Glutamatergic neuron (in vitro differentiated cells): ENCODE measurements around the gene GUCA2A. TPM values are rescaled to one million over a fixed set of nuclear protein-coding genes. Genes with fewer than 3 reads are reported as not detected.
A peak's percentile ranks its signal among the peaks of the same experiment; 100 is the strongest.

ENCODE experiments used
- DNase-seq: peaks from one replicate; pipeline ENCODE4 v3.0.0; 2022
- H3K27ac Mint-ChIP-seq: one replicate; pipeline ENCODE4 v1.8.0; 2020; ENCODE audit warnings: mild to moderate bottlenecking, mixed read lengths, inconsistent platforms; ENCODE audit not compliant: unreplicated experiment
- H3K27me3 Mint-ChIP-seq: one replicate; pipeline ENCODE4 v1.8.0; 2020; ENCODE audit warnings: mild to moderate bottlenecking, moderate library complexity, mixed read lengths, inconsistent platforms; ENCODE audit not compliant: unreplicated experiment
- H3K36me3 Mint-ChIP-seq: one replicate; pipeline ENCODE4 v1.8.0; 2020; ENCODE audit warnings: mild to moderate bottlenecking, mixed read lengths, inconsistent platforms; ENCODE audit not compliant: unreplicated experiment
- H3K4me1 Mint-ChIP-seq: one replicate; pipeline ENCODE4 v1.8.0; 2020; ENCODE audit warnings: mild to moderate bottlenecking, low read depth, mixed read lengths, inconsistent platforms; ENCODE audit not compliant: unreplicated experiment
- H3K4me3 Mint-ChIP-seq: one replicate; pipeline ENCODE4 v1.8.0; 2020; ENCODE audit warnings: mild to moderate bottlenecking, mixed read lengths, inconsistent platforms; ENCODE audit not compliant: unreplicated experiment
- H3K9me3 Mint-ChIP-seq: one replicate; pipeline ENCODE4 v1.8.0; 2020; ENCODE audit warnings: mild to moderate bottlenecking, moderate library complexity, mixed read lengths, inconsistent platforms; ENCODE audit not compliant: unreplicated experiment
- total RNA-seq: library from RNA; stranded (reverse); fragmentation: NEBNext Ultra II Directional; extraction: Animal tissue kit (Norgen Biotek cat#: 25700); gene quantifications from one replicate; pipeline ENCODE4 v1.2.1, GENCODE V29; 2021; ENCODE audit not compliant: unreplicated experiment
- TF ChIP-seq, protein P1 (sequence below): fragments of 200-600 bp; sonication (generic); IDR thresholded peaks from one replicate; pipeline ENCODE4 v1.5.0; 2021; ENCODE audit not compliant: partially characterized antibody, unreplicated experiment

Gene GUCA2A
- total RNA-seq, 1 donor from 2014 or later = not detected

DNA sequence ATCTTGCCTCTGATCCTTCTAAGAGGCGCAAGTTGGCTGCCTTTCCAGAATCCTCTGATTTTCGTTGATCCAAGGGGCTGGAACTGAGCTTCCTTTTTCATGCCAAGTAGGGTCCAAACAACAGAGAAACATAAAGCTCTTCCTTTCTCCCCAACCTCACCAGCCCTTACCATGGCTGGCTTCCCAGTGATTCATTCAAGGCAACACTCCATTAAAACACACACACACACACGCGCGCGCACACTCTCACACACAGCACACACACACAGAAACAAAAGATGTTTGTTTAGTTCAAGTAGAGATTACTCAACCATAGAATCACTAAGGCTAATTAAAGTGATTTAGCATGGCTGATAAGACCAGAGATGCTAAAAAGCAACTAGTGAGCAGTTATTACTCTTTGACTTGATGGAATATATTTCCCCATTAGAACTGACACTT lies 13.0 kb upstream of the GUCA2A start:
- Mint-ChIP-seq H3K4me1 (no peaks in the 10 kb centered on the region), H3K27ac (no peak overlapping the region), H3K27me3 (no peaks in the 10 kb centered on the region), H3K36me3 (no peaks in the 10 kb centered on the region), H3K9me3 (no peaks in the 10 kb centered on the region), H3K4me3 (no peak overlapping the region)
- DNase-seq = no peak
- TF ChIP-seq, protein P1, sequence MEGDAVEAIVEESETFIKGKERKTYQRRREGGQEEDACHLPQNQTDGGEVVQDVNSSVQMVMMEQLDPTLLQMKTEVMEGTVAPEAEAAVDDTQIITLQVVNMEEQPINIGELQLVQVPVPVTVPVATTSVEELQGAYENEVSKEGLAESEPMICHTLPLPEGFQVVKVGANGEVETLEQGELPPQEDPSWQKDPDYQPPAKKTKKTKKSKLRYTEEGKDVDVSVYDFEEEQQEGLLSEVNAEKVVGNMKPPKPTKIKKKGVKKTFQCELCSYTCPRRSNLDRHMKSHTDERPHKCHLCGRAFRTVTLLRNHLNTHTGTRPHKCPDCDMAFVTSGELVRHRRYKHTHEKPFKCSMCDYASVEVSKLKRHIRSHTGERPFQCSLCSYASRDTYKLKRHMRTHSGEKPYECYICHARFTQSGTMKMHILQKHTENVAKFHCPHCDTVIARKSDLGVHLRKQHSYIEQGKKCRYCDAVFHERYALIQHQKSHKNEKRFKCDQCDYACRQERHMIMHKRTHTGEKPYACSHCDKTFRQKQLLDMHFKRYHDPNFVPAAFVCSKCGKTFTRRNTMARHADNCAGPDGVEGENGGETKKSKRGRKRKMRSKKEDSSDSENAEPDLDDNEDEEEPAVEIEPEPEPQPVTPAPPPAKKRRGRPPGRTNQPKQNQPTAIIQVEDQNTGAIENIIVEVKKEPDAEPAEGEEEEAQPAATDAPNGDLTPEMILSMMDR = no peak

DNA sequence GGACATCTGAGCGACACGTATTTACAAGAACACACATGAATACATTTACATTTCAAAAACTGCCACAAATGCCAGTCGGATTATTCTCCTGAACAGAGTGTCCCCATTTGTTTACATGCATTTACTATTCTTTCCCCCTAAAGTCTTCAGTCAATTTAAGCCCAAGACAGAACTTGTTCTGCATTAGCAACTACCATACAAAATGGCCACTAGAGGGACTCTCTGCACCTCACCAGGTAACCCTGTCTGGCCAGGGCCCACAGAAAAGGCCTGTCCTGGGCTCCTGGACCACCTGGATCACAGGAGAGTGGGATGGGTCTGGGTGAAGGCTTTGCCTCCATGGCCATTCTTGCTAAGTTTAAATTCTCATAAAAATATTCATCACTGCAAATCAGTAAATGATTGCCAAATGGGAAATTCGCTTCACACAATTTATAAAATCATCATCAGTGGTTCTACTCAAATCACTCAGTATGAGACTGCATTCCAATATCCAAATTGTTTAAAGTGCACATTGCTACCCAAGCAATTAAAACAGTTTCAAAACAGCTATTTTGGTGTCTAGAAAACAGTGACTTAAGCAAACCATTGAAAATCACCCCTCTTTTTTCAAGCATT lies 12.5 kb upstream of the GUCA2A start:
- TF ChIP-seq, protein P1 = peak; percentile 89
- no peak for DNase-seq
- peaks cover 3% of the 10 kb centered on the region for H3K9me3 Mint-ChIP-seq
- peaks cover 3% of the 10 kb centered on the region for H3K27me3 Mint-ChIP-seq
- H3K4me1 Mint-ChIP-seq = peaks cover 4% of the 10 kb centered on the region
- H3K27ac Mint-ChIP-seq = no peak overlapping the region
- no peaks in the 10 kb centered on the region for H3K36me3 Mint-ChIP-seq
- H3K4me3 Mint-ChIP-seq = no peak overlapping the region

DNA sequence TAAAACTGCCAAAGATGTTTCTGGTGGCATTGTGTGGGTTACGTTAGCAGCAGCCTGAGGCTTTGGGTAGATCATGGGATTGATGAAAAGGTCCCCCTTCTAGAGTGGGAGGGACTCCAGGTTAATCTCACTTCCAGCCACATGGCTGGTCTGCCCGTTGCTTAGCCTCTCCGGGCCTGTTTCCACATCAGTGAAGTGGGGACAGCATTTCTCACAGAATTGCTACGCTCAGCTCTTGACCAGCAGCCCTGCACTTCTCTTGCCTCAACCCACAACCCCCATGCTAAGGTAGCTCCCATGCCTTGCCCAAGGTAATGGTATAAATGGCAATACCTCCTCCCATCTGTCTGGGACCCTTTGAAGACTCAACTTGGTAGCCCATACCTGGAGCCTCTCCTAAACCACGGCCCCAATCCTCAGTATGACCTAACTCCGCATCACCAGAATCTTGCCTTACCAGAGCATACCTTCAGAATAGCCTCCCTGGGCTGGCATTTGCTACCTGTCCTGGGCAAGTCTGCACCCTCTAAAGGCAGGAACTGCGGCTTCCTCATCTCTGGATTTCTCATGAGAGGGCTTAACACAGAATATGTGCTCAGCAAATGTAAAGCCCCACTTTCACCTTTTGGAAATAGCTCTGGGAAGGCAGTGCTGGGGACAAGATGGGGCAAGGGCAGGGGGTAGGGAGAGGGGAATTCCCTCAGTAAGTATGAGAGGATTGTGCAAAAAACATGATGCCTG lies 10.9 kb upstream of the GUCA2A start:
- H3K36me3 Mint-ChIP-seq = no peaks in the 10 kb centered on the region
- TF ChIP-seq, protein P1 = no peak
- H3K4me3 Mint-ChIP-seq = no peak overlapping the region
- no peak for DNase-seq
- H3K27me3 Mint-ChIP-seq = peaks cover 5% of the 10 kb centered on the region
- H3K9me3 Mint-ChIP-seq = peaks cover 3% of the 10 kb centered on the region
- H3K27ac Mint-ChIP-seq = no peak overlapping the region
- H3K4me1 Mint-ChIP-seq = peaks cover 10% of the 10 kb centered on the region

DNA sequence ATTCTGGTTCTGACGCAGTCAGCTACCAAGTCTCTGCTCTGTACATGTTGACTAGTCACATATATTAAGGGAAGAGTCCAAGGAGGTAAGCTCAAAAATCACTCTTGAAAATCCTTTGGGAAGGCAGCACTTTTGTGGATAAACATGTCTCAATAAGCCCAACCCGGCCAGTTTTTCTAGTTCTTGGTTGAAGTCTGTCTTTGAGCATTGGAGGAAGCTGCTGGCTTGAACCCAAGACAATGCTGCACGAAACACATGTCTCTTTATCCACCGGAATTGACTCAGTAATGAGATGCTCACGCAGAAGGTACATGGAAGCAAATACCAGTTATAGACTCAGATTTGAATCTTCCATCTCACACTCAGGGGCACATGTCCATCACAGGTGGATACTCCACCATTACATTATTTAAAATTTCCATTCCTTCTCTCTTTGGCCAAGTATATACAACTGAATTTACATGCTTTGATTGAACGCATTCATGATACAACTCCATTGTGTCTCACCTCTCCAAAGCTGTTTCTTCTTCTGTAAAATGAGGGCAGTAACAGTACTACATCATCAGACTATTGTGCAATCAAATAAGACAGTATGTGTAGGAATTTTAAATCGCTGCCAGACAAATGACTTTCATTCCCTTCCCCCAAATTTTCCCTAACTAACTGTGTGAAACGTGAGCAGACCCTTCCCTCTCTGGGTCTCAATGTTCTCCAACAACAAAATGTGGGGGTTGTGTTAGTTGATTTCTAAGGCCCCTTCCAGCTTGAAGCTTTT lies 9.6 kb upstream of the GUCA2A start:
- Mint-ChIP-seq H3K27me3 (peaks cover 5% of the 10 kb centered on the region), H3K4me1 (peaks cover 10% of the 10 kb centered on the region), H3K9me3 (peaks cover 3% of the 10 kb centered on the region), H3K4me3 (no peak overlapping the region), H3K36me3 (no peaks in the 10 kb centered on the region), H3K27ac (no peak overlapping the region)
- DNase-seq = no peak
- TF ChIP-seq, protein P1 = no peak
